HUES48 (cell line): Measurements from ENCODE around the gene ZNF318.
"Not testable (repeated sequence)": the region's sequence is repeated elsewhere in the genome, so short reads cannot be mapped to it uniquely, and the experiment has no call there.

Experiments used
- H3K27ac ChIP-seq: one replicate; pipeline ENCODE4 v1.7.0; 2013; ENCODE audit warnings: low read depth, low read length, inconsistent platforms
- H3K27me3 ChIP-seq: 2 replicates; pipeline ENCODE4 v1.6.1; 2013; ENCODE audit warnings: mild to moderate bottlenecking, low read length; ENCODE audit not compliant: control insufficient read depth, insufficient read depth
- H3K36me3 ChIP-seq: 2 replicates; pipeline ENCODE4 v1.6.1; 2013; ENCODE audit warnings: low read length; ENCODE audit not compliant: control insufficient read depth, insufficient read depth
- H3K4me1 ChIP-seq: 2 replicates; pipeline ENCODE4 v1.6.1; 2013; ENCODE audit warnings: mild to moderate bottlenecking, low read length; ENCODE audit not compliant: control insufficient read depth, insufficient read depth
- H3K4me3 ChIP-seq: 2 replicates; pipeline ENCODE4 v1.5.1; 2013; ENCODE audit warnings: mild to moderate bottlenecking, low read depth, low read length
- H3K9ac ChIP-seq: 2 replicates; pipeline ENCODE4 v1.6.1; 2013; ENCODE audit warnings: mild to moderate bottlenecking, low read depth, low read length, moderate library complexity
- H3K9me3 ChIP-seq: 2 replicates; pipeline ENCODE4 v1.6.1; 2013; ENCODE audit warnings: low read length; ENCODE audit not compliant: control insufficient read depth, insufficient read depth

Gene ZNF318

DNA sequence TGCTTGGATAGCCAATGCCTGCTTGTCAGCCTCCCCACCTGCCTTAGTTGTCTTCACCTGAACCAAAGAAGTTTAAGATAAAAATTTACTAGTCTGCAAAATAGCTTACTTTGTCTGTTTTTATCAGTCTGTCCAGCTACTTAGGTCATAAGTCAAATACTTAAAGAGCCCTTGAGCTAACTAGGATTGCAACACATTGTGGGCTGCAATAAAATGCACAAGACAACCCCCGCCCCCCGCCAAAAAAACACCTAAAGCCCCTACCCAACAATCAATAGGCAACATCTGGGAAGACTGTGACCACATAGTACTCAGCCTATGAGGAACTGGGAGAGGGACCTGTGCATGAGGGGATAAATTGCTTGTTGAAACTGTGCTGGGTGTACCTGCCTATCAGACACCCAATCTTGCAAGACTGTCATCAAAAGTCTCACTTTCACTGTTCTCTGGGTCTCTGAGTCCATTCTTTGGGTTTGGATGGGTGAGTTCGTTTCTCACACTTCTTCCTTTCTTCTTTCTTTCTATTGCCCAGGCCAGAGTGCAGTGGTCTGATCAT lies 30.6 kb upstream of the ZNF318 start:
- Histone ChIP-seq H3K27me3 (no peaks in the 10 kb centered on the region; the same call in 1 of the 2 replicates), H3K4me1 (peaks cover 10% of the 10 kb centered on the region; the same call in 1 of the 2 replicates), H3K27ac (no peak overlapping the region), H3K36me3 (no peaks in the 10 kb centered on the region), H3K4me3 (no peak overlapping the region), H3K9me3 (no peaks in the 10 kb centered on the region), H3K9ac (no peak overlapping the region)

DNA sequence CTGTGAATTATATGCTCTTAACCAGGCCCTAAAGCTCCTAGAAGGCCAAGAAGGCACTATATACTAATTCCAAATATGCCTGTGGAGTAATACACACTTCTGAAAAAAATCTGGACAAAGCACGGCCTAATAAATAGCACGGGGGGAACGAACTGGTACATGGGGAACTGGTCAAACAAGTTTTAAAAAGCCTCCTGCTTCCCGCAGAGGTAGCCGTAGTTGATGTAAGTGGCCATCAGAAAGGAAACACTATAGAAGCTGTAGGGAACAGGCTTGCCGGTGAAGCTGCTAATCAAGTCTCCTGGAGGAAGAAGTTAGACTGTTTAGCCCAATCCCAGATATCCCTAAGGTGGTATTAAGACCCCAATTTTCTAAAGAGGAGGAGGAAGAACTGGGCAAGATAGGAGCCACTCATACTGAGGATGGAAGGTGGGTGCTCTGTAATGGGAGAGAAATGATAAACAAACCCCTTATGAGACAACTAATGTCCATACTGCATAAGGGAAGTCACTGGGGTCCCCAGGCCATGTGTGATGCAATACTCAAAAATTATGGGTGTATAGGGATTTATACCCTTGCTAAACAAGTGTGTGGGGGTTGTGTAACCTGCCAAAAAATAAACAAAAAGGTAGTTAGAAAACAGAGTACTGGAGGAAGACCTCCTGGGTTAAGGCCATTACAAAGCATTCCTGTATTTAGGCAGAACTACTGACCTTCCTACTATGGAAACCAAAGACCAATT lies 27.1 kb upstream of the ZNF318 start:
- Histone ChIP-seq H3K4me1 (peaks cover 10% of the 10 kb centered on the region; the same call in 1 of the 2 replicates), H3K4me3 (no peak overlapping the region), H3K27me3 (no peaks in the 10 kb centered on the region; the same call in 1 of the 2 replicates), H3K27ac (no peak overlapping the region), H3K9ac (no peak overlapping the region), H3K9me3 (no peaks in the 10 kb centered on the region), H3K36me3 (no peaks in the 10 kb centered on the region)

DNA sequence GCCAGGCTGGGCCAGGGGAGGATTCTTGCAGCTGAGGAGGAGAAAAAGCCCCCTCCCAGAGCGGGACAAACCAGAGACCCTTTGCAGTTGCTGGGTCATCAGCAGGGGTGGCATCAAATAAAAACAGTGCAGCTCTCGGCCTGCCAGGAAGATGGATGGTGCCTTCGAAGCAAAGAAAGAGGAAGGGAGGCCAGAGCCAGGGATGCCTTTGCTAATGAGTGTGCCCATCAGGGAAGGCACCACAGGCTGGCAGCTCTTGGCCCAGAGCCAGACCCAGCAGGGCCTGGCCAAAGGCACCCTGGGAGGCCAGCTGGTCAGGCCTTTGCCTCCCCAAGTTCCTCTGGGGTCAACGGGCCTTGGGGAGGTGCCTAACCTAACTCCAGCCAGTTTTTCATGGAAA lies 26.3 kb upstream of the ZNF318 start:
- H3K9me3 ChIP-seq = no peaks in the 10 kb centered on the region
- H3K4me3 ChIP-seq = no peak overlapping the region
- no peak overlapping the region for H3K27ac ChIP-seq
- no peak overlapping the region for H3K9ac ChIP-seq
- H3K4me1 ChIP-seq = peaks cover 10% of the 10 kb centered on the region; the same call in 1 of the 2 replicates
- H3K36me3 ChIP-seq = no peaks in the 10 kb centered on the region
- H3K27me3 ChIP-seq = no peaks in the 10 kb centered on the region; the same call in 1 of the 2 replicates

DNA sequence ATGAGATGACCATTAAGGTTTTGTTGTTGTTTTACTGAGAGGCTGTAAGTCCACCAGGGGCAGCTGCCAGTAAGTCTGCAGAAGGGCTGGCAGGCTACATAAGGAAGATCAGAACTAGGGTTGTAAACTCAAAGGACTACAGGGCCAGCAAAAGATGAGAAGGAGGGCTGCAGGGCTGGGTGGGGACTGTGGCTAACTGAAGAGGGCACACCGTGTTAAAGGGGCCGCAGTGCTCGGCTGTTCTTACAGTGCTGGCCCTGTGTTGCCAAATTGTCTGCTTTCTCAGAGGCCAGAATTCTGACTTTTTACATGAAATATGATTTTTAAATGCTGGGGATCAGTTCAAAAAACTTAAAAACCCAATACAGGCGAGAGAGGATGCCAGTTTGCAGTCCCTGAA lies 25.5 kb upstream of the ZNF318 start:
- H3K9ac ChIP-seq = no peak overlapping the region

DNA sequence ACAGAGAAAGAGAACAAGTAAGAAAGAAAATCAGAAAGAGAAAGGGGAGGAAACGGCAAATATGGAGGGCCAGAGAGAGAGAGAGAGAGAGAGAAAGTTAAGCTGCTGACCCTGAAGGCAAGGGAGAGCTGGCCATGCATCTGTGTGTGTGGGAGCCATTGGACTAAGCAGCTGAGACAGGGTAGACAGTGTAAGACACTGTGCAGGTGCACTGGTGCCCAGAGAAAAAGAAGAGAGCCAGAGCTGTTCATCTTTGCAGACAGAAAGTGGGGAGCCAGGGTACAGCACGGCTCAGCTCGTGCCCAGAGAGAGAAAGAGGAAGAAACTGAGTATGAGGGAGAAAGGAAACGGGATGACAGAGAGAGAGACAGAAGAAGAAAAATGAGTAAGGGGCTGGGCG lies 24.2 kb upstream of the ZNF318 start:
- H3K4me1 ChIP-seq = peaks cover 13% of the 10 kb centered on the region
- H3K4me3 ChIP-seq = no peak overlapping the region
- H3K9me3 ChIP-seq = no peaks in the 10 kb centered on the region
- H3K27ac ChIP-seq = no peak overlapping the region
- H3K9ac ChIP-seq = no peak overlapping the region
- no peaks in the 10 kb centered on the region for H3K36me3 ChIP-seq
- H3K27me3 ChIP-seq = no peaks in the 10 kb centered on the region

More for the DNA sequence above, 25.5 kb upstream of the ZNF318 start:
- H3K4me1 ChIP-seq = peaks cover 13% of the 10 kb centered on the region
- no peaks in the 10 kb centered on the region for H3K9me3 ChIP-seq
- H3K27me3 ChIP-seq = no peaks in the 10 kb centered on the region
- H3K4me3 ChIP-seq = no peak overlapping the region
- H3K27ac ChIP-seq = no peak overlapping the region
- no peaks in the 10 kb centered on the region for H3K36me3 ChIP-seq

DNA sequence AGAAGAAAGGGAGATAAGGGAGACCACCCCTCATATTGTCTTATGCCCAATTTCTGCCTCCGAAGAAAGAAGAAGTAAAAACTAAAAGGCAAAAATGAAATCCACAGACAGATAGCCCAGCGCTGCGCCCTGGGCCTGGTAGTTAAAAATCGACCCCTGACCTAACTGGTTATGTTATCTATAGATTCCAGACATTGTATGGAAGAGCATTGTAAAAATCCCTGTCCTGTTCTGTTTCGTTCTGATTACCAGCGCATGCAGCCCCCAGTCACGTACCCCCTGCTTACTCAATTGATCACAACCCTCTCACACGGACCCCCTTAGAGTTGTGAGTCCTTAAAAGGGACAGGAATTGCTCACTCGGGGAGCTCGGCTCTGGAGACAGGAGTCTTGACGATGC lies 23.7 kb upstream of the ZNF318 start:
- H3K9me3 ChIP-seq, H3K27ac ChIP-seq, H3K9ac ChIP-seq, H3K36me3 ChIP-seq, H3K4me3 ChIP-seq, H3K27me3 ChIP-seq: not testable (repeated sequence)
- peaks cover 13% of the 10 kb centered on the region for H3K4me1 ChIP-seq

DNA sequence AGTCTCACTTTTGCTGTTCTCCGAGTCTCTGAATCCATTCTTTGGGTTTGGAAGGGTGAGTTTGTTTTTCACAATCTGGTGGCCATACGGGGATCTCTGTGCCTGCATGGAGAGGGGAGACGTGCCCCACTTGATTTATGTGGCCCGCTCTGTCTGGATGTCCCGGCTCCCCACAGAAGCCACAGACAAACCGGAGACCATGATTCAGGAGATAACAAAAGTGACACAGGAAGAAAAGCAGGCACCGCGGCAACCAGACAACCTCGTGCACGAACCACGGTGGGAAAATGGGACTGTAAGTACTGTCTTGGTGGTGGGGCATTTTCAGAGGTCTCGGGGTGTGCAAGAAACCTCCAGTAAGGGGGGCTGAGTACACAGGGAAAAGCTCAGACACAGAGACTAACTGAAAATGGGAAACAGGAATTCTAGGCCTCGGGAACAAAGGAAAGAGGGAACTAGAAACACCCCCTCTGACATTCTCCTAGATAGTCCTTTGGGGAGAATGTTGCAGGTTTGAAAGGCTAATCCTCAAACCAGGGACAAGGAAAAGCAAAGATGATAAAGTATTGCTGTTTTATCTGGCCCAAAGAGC lies 22.1 kb upstream of the ZNF318 start:
- Histone ChIP-seq H3K9ac (no peak overlapping the region), H3K27ac (no peak overlapping the region), H3K9me3 (no peaks in the 10 kb centered on the region), H3K4me3 (no peak overlapping the region), H3K4me1 (peaks cover 10% of the 10 kb centered on the region), H3K27me3 (no peaks in the 10 kb centered on the region), H3K36me3 (no peaks in the 10 kb centered on the region)

DNA sequence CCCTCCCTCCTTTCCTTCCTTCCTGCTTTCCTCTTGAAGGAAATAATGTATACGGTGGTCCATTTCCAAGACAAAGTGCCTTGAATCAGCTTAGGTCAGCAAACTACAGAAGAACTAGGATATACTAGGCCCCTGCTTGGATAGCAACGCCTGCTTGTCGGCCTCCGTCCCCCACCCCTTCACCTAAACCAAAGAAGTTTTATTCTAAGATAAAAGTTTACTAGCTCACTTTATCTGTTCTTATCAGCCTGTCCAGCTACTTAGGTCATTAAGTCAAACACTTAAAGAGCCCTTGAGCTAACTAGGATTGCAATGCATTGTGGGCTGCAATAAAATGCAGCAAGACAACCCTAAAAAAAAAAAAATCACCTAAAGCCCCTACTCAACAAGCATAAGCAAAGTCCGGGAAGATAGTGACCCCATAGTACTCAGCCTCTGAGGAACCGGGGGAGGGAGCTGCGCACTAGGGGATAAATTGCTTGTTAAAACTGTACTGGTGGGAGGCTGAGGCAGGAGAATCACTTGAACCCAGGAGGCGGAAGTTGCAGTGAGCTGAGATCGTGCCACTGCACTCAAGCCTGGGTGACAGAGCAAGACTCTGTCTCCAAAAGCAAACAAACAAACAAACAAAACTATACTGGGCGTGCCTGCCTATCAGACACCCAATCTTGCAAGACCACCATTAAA lies 21.4 kb upstream of the ZNF318 start:
- H3K9ac ChIP-seq, H3K27me3 ChIP-seq, H3K27ac ChIP-seq, H3K4me3 ChIP-seq, H3K4me1 ChIP-seq, H3K9me3 ChIP-seq, H3K36me3 ChIP-seq: not testable (repeated sequence)

DNA sequence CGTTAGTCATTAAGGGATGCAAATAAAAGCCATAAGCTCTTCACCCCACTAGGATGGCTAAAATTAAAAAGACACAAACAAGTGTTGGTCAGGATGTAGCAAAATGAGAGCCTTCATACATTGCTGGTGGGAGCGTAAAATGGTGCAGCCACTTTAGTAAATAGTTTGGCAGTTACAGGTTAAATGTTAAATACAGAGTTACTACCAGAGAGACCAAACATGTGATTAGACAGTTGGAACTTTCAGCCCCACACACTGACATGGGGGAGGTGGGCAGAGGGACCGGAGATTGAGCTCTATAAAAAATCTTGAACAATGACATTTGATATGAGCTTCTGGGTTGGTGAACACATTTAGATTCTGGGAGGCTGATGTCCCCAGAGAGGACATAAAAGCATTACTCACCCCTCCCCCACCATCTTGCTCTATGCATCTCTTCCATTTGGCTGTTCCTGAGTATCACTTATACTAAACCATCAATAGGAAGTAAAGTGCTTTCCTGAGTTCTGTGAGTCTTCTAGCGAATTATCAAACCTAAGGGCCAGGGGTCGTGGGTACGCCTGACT lies 20.4 kb upstream of the ZNF318 start:
- Histone ChIP-seq H3K9ac (no peak overlapping the region), H3K36me3 (no peaks in the 10 kb centered on the region), H3K27me3 (no peaks in the 10 kb centered on the region), H3K4me1 (peaks cover 4% of the 10 kb centered on the region; the same call in 1 of the 2 replicates), H3K27ac (no peak overlapping the region), H3K9me3 (no peaks in the 10 kb centered on the region), H3K4me3 (no peak overlapping the region)

DNA sequence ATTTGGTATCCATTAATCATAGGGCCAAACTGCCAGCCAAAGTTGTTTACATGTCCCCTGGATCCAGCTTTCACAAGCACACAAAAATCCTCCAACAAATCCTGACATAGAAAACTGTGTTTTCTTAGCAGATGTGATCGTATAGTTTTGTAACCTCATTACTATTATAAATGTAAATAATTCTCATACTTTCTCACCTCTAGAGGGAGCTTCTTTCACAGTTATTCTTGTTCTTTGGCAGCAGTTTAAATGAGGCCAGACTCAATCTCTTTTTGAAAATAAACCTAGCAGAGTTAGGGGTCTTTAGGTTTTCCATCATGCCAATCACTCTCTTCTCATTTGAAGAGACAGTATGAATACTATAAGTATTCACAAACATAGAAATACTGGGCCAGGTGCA lies 17.0 kb upstream of the ZNF318 start:
- no peaks in the 10 kb centered on the region for H3K36me3 ChIP-seq
- peaks cover 4% of the 10 kb centered on the region; the same call in 1 of the 2 replicates for H3K4me1 ChIP-seq
- no peaks in the 10 kb centered on the region for H3K9me3 ChIP-seq
- no peaks in the 10 kb centered on the region for H3K27me3 ChIP-seq
- H3K27ac ChIP-seq = no peak overlapping the region
- no peak overlapping the region for H3K9ac ChIP-seq
- H3K4me3 ChIP-seq = no peak overlapping the region
